Hematopoietic multipotent progenitor cell treated with erythropoietin and hydrocortisone succinate and interleukin-3 and kit ligand, for 15 days (in vitro differentiated cells): ENCODE data around the gene MRPL40.

Experiments
- DNase-seq: peaks from one replicate; pipeline ENCODE4 v3.0.0-alpha.2; 2015; ENCODE audit warnings: low spot score

MRPL40 gene

DNA sequence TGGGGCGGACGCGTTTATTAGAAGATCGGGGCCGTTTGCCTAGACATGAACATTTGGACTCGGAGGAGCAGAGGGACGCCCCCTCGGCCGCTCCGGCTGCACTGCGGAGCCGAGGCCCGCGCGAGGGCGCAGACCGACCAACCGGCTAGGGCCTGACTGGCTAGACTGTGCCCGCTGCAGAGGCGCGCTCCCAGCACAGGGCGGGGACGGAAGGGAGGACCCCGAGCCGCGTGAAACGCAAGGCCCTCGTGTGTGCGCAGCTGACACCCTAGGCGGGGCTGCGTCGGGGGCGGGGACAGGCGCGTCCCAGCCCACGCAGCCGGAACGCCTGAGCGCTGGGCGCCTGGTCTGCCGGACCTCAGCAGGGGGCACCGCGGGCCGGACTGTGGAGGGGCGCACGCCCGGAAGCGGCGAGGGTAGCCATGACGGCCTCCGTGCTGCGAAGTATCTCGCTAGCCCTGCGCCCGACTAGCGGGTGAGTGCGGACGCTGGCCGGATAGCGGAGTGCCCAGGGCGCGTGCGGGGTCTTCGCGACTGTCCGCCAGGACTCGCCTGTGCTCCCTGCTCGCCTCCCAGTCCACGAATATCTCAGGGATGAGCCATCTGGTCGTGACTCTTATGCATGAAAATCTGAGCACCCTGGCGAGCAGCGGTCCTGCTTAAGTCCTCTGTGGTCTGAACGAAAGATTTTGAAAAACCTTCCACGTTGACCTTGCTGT, at the start of gene MRPL40:
Gene MRPL40, plus strand, starts transcription at position 413 of the 719 bp plus-strand sequence. Its CDS starts 10 bp downstream, at position 423.
- DNase-seq: peak; percentile 90

DNA sequence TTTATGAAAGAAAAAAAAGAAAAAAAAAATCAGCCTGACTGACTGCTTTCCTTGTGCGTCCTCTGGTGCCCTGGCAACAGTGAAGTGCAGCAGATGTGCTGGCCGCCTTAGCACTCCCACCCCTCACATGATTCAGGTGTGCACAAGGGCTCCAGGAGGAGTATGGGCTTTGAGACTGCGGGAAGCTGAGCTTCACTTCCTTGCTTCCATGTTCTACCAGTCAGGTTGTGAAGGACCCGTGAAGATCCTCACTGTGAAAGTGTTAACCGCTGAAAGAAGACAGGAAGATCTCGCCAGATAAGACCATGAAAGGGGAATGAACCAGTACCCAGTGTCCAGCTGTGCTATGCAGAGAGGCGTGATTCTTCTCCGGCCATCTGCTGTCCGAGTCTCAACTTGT, 49.1 kb upstream of the MRPL40 start:
- no peak for DNase-seq

DNA sequence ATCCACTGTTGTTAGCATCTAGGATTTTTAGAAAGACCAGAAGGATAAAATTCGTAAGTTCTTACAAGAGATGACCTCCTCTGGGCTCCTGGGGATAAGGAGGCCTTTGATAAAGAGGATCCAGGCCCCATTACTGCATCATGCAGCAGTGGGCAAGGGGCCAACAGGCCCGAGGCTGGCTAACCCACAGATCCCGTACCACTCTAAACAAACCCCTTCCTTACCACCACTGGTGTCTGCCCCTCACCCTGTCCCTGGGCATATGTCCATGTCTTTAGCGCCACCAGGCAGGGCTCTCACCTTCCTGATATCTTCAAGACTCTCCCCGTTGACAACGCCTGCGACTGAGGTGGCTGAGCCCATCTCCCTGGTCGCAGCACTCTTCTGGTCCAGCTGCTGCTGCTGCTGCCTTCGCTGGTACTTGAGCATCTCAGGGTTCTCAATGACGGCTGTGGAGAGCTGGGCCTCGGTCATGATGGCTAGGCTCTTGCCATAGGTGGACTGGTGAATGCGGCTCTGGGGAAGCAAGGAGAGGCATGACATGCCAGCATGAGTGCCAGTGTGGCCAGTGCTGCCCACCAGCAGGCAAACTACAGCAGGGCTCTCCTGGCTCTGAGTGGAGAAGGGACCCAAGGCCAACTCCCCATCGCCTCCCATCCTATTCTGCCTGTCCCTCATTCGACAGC, 47.0 kb upstream of the MRPL40 start:
- DNase-seq: no peak

DNA sequence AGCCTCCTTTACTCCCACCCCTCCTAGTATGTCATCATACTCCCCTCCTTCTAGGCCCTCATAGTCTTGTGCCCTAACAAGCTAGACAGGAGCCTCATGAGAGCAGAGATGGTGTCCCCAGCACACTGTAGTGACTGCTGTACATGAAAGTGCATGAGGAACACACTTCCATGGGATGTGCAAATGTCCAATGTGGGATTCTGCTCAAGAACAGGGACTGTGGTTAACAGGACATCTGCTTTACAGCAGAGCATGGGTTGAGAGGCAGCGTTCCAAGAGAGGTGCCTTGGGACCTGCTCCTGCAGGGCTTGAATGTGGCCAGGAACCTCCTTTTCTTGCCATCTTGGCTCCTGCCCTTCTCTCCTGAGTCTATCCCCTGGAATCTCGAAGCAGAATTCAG, 46.1 kb upstream of the MRPL40 start:
- DNase-seq: no peak

DNA sequence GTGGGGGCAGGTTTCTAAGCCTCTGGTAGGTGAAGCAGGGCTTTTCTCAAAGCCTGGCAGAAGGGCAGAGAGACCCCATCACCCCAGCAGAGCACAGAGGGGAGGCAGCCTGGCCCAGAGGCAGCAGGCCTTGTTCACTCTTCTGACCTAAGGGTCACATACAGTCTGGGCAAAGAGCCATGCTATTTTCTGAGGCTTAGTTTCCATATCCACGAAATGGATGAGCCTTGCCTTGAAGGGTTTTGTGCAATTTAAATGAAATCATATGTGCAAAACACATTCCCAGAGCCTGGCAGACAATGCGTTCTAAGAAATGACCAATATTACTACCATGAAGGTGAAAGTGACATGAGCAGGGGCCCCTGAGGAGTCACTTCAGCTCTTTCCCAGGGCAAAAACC, 45.3 kb upstream of the MRPL40 start:
- no peak for DNase-seq

DNA sequence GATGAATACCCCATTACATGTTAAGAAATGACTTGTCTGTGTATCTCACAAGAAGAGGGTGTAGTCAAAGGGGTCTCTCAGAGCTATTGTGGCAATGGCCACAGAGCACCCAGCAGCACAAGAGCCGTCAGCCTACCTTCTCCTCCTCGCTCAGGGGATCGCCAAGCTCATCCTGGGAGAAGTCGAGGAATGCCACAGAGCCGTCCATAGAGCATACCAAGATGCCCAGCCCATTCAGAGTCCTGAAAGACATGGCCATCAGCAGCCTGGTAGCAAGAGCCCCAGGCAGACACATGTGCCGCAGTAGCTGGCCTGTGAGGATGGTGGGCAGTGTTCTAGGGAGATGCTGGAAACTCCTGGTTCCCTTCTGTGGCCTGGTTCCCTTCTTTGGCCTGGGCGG, 44.8 kb upstream of the MRPL40 start:
- no peak for DNase-seq

DNA sequence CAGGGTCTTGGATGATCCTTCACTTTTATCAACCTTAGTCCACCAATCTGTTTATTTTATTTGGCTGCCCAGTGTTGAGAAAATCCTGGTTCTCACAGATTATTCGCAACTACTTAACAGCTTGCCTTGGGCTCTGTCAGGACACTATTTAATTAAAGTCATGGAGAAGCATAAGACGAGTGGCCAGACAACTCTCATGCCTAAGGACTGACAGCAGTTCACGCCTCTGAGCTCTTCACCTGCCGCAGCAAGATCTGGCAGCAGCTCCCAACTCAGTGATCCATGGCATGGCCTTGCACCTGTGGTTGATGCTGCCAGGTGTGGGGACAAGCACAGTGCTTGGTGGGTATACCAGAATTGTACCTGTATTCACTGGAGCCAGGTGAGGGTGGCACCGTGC, 38.6 kb upstream of the MRPL40 start:
- no peak for DNase-seq

DNA sequence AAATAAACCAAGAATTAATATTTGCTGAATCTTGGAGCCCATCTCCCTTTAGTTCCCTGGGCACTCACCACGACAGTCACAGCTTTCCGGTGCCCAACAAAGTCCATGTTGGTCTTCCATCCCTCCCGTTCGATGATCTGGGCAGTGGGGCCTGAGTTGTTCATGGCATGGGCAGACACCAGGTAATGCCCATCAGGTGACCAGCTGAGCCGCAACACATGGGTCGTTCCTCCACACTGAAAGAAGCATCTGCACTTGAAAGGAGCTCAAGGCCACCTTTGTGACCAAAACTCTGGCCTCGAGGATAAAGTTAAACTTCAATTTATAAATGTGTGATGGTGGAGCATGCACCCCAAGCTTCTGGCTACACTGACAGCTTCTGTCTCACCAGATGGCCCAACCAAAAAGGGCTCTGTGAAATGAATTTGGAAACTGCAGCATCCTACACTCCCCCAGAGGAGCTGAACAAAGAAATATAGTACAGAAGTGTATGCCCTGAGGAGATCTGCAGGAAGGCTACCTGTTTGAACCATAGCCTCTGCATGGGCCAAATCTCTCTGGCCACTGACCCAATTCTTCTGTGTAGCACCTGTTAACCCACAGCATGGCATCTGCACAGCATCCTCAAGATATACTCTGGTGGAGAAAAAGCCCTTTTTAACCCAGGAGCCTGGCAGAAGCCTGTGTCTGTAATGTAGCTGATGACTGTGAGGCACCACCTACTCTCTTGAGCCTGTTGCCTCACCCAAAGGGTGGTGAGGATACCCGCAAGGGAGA, 37.9 kb upstream of the MRPL40 start:
- no peak for DNase-seq

DNA sequence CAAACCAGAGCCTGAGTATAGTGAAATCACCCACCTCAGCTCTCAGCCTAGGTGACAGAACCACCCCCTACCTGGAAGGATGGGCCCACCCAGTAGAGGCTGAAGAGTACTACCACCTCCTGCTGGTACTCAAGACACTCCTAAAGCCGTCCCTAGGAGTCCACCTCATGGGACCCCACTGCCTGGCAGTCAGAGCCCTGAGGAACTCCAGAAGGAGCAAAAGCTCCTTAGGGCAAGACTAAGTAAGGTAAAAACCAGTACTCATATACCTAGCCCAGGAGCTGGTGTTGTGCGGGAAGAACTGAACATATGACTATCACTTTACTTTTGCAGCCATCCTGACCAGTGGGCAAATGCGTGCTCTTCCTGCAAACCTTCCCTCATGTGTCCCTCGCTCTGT, 37.1 kb upstream of the MRPL40 start:
- DNase-seq: no peak

DNA sequence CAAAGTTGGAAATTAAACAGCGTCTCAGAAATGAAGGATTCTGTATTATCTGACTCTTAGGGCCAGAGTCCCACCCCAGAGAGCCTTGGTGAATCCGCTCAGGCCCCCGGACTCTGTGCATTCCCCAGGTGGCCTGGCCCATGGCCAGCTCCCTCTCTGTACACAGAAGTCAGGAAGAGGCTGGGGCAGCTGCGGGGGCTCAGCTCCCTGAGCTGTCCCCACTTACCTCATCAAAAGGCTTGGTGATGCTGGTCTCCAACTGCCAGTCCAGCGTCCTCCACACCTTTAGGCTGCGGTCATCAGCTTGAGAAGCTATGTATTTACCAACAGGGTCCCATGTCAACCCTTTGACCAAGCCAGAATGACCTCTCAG, 35.8 kb upstream of the MRPL40 start:
- peak; percentile 34 for DNase-seq

DNA sequence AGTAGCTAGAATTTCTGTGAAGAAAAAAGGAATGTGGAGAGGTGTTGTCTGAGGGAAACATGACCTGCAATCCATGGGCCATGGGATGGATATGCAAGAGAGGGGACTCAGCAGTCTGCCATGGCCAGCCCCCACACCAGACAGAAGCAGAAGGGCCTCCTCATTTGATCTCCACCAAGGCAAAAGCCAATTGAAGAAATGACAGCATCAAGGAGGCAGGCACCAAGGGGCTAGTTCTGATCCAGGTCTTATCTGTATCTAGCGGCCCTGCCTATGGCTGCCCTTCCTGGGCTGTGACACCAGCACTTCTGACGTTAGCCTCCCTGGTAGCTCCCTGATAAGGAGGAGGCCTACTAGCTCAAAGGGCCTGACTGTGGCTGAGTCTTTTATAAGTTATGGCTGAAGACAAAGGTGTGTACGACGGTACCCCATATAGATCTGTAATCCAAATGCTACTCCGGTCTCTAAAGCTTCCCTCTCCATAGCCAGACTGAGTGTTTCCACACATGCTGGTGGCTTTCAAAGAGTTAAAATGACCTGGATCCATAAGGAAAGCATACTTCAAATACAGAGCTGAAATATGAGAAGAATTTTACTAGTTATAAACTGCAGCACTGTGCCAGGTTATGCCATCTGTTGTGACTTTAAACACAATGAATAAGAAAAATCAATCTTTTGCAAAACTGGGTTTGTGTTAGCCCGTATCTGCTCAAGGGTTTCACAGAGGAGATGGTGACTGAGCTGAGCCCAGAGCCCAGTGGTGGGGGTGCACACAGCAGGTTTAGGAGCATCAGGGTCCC, 35.2 kb upstream of the MRPL40 start:
- DNase-seq: peak; percentile 98

DNA sequence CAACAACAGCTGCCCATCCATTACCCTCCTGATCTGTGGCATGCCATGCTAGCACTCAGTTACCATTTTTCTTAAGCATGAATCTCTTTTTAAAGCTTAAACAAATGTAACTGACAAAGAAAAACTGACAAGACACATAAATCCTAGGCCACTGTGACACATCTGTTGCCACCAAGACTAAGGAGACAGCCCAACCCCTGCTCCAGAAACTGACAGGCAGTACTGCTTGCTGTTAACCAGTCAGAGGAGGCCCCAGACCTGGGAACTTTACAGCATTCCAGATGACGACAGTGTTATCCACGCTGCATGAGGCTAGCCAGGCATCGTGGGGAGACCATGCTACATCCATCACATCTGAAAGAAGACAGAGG, 34.6 kb upstream of the MRPL40 start:
- peak; percentile 61 for DNase-seq

DNA sequence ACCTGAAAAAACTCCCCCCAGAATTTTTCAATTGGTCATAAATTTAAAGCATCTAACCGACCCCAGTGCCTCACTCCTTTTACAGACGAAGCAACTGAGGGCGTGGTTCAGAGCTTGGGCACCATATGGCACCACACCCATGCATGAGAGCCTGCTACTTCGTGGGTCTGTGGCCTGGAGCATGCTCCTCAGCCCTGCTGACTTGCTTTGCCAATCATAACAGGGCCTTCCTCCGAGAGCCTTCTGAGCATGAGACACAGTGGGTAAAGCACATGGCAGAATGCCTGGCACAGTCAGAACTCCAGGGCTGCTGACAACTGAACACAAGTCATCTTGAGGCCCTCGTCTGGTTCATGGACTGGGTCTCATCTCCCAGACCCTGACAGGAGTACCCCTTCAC, 34.1 kb upstream of the MRPL40 start:
- peak; percentile 96 for DNase-seq

DNA sequence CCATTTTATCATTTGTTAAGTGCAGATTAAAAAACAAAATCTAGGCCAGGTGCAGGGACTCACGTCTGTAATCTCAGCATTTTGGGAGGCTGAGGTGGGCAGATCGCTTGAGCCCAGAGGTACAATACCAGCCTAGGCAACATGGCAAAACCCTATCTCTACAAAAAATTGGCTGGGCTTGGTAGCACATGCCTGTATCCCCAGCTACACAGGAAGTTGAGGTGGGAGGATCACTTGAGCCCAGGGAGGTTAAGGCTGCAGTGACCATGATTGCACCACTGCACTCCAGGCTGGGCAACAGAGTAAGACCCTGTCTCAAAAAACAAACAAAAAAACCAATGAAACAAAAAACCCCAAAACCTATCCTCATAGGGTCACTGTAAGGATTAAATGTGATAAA, 33.7 kb upstream of the MRPL40 start:
- peak; percentile 32 for DNase-seq

DNA sequence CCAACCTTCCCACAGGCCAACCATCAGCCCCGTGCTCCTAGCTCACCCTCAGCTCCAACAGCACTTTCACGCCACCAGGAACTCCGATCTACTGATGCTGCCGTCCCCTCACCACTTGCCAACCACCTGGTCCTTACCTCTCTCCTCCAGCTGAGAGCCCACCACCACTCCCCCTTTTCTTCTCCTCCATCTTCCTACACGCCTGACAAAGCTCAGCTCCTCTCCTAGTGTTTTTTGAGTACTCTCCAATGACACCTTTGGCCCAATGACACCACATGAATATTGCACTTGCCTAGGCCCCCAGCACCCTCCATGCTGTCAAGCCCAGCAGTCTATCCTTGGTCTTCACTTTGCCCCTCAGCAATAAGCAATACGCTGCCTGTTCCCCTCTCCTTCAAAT, 31.5 kb upstream of the MRPL40 start:
- DNase-seq: no peak

DNA sequence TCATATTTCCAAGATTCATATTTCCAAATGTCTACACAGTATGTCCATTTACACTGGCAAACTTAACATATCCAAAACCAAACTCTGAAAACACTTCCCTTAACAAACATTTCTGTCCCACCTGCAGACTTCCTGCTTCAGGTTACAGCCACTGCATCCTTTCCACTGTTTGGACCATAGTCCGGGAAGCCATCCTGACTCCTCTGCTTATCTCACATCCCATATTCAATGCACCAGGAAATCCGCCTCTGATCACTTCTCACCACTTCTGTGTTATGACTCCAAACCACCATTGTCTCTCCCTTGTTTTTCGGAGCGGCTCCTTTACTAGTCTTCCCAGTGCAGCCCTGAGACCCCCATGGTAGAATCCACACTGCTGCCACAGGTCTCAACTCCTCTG, 30.9 kb upstream of the MRPL40 start:
- no peak for DNase-seq

DNA sequence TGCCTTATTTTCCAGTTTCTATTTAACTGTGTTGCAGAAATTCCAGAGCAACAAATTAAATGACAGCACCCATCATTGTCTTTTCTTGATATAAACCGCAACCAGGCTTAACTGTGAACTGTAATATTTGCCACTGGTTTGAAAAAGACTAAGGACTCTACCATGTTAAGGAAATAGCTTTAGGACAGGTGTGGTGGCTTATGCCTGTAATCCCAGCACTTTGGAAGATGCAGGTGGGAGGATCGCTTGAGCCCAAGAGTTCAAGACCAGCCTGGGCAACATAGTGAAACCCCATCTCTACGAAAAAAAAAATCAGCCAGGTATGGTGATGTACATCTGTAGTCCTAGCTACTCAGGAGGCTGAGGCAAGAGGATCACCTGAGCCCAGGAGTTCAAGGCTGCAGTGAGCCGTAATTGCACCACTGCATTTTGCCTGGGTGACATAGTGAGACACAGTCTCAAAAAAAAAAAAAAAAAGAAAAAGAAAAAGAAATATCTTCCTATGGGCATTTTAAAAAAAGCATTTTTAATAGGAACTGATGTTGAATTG, 29.6 kb upstream of the MRPL40 start:
- no peak for DNase-seq

DNA sequence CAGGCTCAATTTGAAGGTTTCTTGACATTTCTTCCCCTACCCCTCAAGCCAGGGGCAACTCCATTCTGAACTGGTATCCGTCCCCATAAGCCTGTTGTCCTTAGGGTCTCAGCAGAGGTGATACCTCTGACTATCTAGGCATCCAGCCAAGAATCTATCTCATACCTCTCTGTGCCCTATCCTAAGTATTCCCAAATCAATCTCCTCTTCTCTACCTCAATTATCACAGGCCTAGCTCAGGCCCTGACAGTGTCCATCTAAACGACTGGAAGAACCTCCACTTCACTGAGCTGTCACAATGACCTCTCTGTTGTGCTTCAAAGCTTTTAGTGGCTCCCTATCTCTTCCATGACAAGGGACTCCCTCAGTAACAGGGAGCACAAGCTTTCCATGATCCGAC, 27.7 kb upstream of the MRPL40 start:
- no peak for DNase-seq

DNA sequence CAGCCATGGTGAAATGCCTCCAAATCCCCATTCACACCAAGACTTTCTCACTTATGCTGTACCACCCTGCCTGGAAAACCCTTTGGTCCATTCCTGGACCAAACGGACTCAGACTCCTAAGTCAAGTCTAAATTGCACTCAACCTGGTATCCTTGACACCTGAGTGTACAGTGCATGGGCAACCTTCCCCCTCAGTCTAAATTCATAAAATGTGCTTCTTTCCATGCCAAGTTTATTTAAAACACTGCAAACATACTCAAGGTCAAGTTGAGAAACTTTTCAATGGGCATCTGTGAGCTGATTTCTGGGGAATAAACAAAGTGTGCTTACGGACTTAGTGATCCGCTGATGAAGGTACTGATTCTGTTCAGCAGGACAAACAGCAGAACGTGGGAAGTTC, 27.2 kb upstream of the MRPL40 start:
- no peak for DNase-seq

DNA sequence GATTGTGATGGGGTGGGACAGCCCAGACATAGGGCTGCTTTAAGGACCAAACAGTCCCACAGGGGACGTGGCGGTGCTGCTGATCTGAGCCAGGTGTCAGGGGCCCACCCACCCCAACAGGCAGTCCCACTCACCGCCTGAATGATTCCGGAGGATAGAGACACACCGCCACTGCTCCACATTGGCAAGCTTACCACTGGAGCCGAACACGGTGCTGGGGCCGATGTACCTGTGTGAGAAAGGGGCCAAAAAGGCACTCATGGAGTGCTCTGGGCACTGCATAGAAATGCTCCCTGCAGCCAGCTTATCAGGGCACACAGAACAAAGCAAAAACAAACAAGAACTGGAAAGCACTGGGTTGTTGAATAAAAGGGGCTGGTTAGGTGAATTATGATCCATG, 26.7 kb upstream of the MRPL40 start:
- no peak for DNase-seq

DNA sequence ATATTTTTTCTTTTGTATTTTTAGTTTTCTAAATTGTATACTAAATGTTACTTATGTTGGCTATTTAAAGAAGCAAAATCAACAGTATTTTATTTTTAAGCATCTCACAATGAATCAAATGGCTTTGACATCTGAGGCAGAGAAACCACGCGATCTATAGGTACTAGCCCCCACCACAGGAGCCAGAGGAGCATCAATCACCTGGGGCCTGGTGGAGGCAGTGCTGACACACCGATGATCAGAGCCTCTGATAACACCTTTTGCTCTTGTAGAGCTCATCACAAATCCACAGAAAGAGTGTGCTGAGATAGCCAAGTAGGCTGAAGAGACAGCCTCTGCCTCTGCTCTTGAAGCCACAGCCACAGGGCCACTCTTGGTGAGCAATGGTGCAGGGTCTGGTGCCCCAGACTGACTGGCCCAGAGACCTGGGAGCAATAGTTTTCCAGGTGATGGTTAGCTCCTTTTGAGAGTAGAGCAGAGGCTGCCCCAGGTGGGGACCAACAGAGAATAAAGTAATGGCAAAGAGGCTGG, 26.0 kb upstream of the MRPL40 start:
- DNase-seq: no peak

DNA sequence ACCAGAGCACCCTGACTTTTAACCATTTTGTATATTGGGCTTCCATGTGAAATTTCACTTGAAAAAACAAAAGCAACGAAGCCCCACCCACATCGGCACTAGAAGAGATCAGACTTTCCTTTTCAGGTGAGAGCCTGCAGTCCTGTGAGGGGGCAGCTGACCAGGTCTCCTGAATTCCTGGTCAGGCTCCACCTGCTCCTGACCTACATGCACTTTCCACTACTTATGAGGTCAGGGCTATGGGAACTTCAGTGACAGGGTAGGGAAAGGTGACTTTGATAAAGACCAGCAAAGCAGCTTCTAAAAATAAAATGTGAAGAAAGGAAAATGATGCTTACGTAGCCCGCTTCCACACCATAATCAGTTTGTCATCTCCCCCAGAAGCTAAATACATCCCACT, 25.5 kb upstream of the MRPL40 start:
- DNase-seq: no peak
